K562 (cell line): ENCODE measurements around the gene FAM162B. TPM values are rescaled to one million over a fixed set of nuclear protein-coding genes. Genes with fewer than 3 reads are reported as not detected.

Experiments used
- ATAC-seq: fragments of 200-7000 bp; cut with Tn5 transposase; 3 replicates; pipeline ENCODE4 v1.9.1; 2020; ENCODE audit warnings: moderate library complexity
- BruUV-seq: library from RNA; stranded (reverse); fragments of 400-500 nt; replicated peaks from 2 replicates; lab custom pipeline; 2021; lab: Mats Ljungman, UMichigan
- CTCF ChIA-PET: fragments of 300-600 bp; formaldehyde crosslinking; extraction: SDS; loops from one replicate; lab custom pipeline; 2021; ENCODE audit warnings: low intra/inter-chr PET ratio; lab: Yijun Ruan, JAX
- POLR2A ChIA-PET: fragments of 300-600, 350-650 bp; sonication (Branson Sonifier 250); formaldehyde crosslinking; extraction: SDS; loops from one replicate; lab custom pipeline; 2021; ENCODE audit warnings: antibody characterized with exemption, inconsistent platforms; lab: Yijun Ruan, JAX
- DNase-seq, 4 experiments: peaks; one replicate each; pipeline versions ENCODE4 v3.0.0 to v3.0.0-alpha.2; 2011 to 2018; ENCODE audit warnings: low spot score in 3 of 4, mixed read lengths in 3 of 4; ENCODE audit errors: extremely low read depth in 1 of 4
- FAIRE-seq: peaks from 2 replicates; lab custom pipeline; 2011; peaks lifted over from hg19 to GRCh38; lab: Jason Lieb, UNC
- H2AFZ ChIP-seq: 2 replicates; pipeline ENCODE4 v1.6.0; 2011; ENCODE audit warnings: low read depth, low read length, control low read depth, inconsistent platforms
- H3K27ac ChIP-seq: fragments of 200-600 bp; 3 replicates; pipeline ENCODE4 v1.8.0; 2011; ENCODE audit warnings: low read depth, mild to moderate bottlenecking, control low read depth, inconsistent platforms, low read length, moderate library complexity, mixed read lengths; ENCODE audit errors: extremely low read depth
- H3K27me3 ChIP-seq, 2 experiments: fragments of 300-600 bp in 1 of 2; 2 replicates in 1 of 2; 3 replicates in 1 of 2; pipeline versions ENCODE4 v1.6.0 to v1.8.0; 2011; ENCODE audit warnings: inconsistent platforms in 2 of 2, low read length in 2 of 2, mild to moderate bottlenecking in 1 of 2, mixed read lengths in 1 of 2, moderate library complexity in 1 of 2; ENCODE audit not compliant: control insufficient read depth in 2 of 2, insufficient read depth in 2 of 2
- H3K36me3 ChIP-seq: fragments of 300-600 bp; 3 replicates; pipeline ENCODE4 v1.8.0; 2011; ENCODE audit warnings: mild to moderate bottlenecking, low read length, inconsistent platforms; ENCODE audit not compliant: control insufficient read depth, insufficient read depth
- H3K4me1 ChIP-seq, 2 experiments: fragments of 200-600 bp in 1 of 2; replicated peaks in 1 of 2; 2 replicates in 1 of 2; 3 replicates in 1 of 2; pipeline versions ENCODE4 v1.5.1 to v1.8.0; 2011; ENCODE audit warnings: inconsistent platforms in 2 of 2, low read length in 2 of 2, mild to moderate bottlenecking in 1 of 2, mixed read lengths in 1 of 2, moderate library complexity in 1 of 2; ENCODE audit not compliant: control insufficient read depth in 2 of 2, insufficient read depth in 2 of 2
- H3K4me2 ChIP-seq: 2 replicates; pipeline ENCODE4 v1.6.1; 2011; ENCODE audit warnings: low read length, control low read depth, inconsistent platforms, mixed read lengths; ENCODE audit not compliant: insufficient read depth
- H3K4me3 ChIP-seq: fragments of 200-600 bp; sonication (generic), shearing (Covaris generic); 2 replicates; pipeline ENCODE4 v1.5.1; 2016; ENCODE audit warnings: control low read depth, inconsistent platforms
- H3K79me2 ChIP-seq: fragments of 200-600 bp; 3 replicates; pipeline ENCODE4 v1.8.0; 2011; ENCODE audit warnings: low read length, inconsistent platforms; ENCODE audit not compliant: control insufficient read depth, insufficient read depth
- H3K9ac ChIP-seq, 2 experiments: 2 replicates each; pipeline versions ENCODE4 v1.6.0 to v1.6.1; 2011; ENCODE audit warnings: low read depth in 2 of 2, low read length in 2 of 2, control low read depth in 1 of 2, inconsistent platforms in 1 of 2, mild to moderate bottlenecking in 1 of 2, mixed read lengths in 1 of 2; ENCODE audit not compliant: insufficient read depth in 1 of 2
- H3K9me1 ChIP-seq: one replicate; pipeline ENCODE4 v1.6.0; 2011; ENCODE audit warnings: inconsistent platforms, mild to moderate bottlenecking, low read length, moderate library complexity; ENCODE audit not compliant: control insufficient read depth, insufficient read depth
- H3K9me3 ChIP-seq: replicated peaks from 2 replicates; pipeline ENCODE4 v1.5.1; 2011; ENCODE audit warnings: low read depth, low read length, inconsistent platforms; ENCODE audit not compliant: control insufficient read depth, insufficient read depth
- H4K20me1 ChIP-seq: replicated peaks from 2 replicates; pipeline ENCODE4 v1.6.1; 2011; ENCODE audit warnings: low read length, inconsistent platforms, mixed read lengths; ENCODE audit not compliant: control insufficient read depth, insufficient read depth
- C11orf30 ChIP-seq: fragments of 450-650 bp; IDR thresholded peaks from 2 replicates; pipeline ENCODE4 v1.6.1; 2016; ENCODE audit warnings: low read depth, mild to moderate bottlenecking
- MAFF ChIP-seq: IDR thresholded peaks from 2 replicates; pipeline ENCODE4 v1.6.1; 2012; ENCODE audit warnings: low read length, improper control_type of control experiment
- TBP ChIP-seq: optimal IDR thresholded peaks from 2 replicates; pipeline ENCODE3; 2011; ENCODE audit warnings: low read depth, low read length, improper control_type of control experiment
- ZBED1 ChIP-seq: IDR thresholded peaks from 2 replicates; pipeline ENCODE4 v1.6.1; 2014
- ZKSCAN1 ChIP-seq: fragments of 150-350 bp; IDR thresholded peaks from 2 replicates; pipeline ENCODE4 v1.6.1; 2016; ENCODE audit warnings: low read depth, low read length
- ZNF316 ChIP-seq: fragments of 450-650 bp; IDR thresholded peaks from 2 replicates; pipeline ENCODE4 v1.6.1; 2016
- WGBS: fragments of 100-300 bp; shearing (Covaris generic); methylation state at CpG from one replicate; pipeline ENCODE4 v1.1.6; 2016; ENCODE audit warnings: low coverage, mixed read lengths; ENCODE audit not compliant: insufficient coverage; ENCODE audit errors: missing lambda C conversion rate; 5-methylcytosine and 5-hydroxymethylcytosine counted together
- in situ Hi-C: fragments of 300-500 bp; cut with MboI; formaldehyde crosslinking; loops from 4 replicates; pipeline ENCODE4 v1.15.0; 2018; ENCODE audit warnings: inconsistent platforms, mixed read lengths
- intact Hi-C: fragments of 100-400 bp; cut with micrococcal nuclease; formaldehyde crosslinking; loops from 2 replicates; pipeline ENCODE4 v1.14.2; 2022
- polyA plus RNA-seq, 8 experiments: library from polyadenylated mRNA; depleted of rRNA in 4 of 8; stranded (reverse) in 5 of 8; unstranded in 3 of 8; fragments of >200 nt; fragmentation: Nextera tagmentation in 2 of 8; fragmentation: Illumina TruSeq in 1 of 8; extraction: Ambion mirVana in 2 of 8; extraction: Trizol in 1 of 8; gene quantifications; 2 replicates each; pipeline versions ENCODE4 v1.2.1 to v1.2.3, GENCODE V29; 2011 to 2014; ENCODE audit warnings: inconsistent platforms in 1 of 8, missing spikeins in 1 of 8
- total RNA-seq, 7 experiments: library from RNA; depleted of rRNA in 6 of 7; stranded (reverse); fragments of >200 nt in 6 of 7; fragmentation: Illumina TruSeq in 2 of 7; extraction: Trizol in 2 of 7; gene quantifications; 2 replicates each; pipeline versions ENCODE4 v1.2.1 to v1.2.3, GENCODE V29; 2011 to 2021; ENCODE audit warnings: low replicate concordance in 1 of 7

Gene FAM162B
- total and polyA plus RNA-seq, 9 of the 15 experiments (the other 6 are each of a cell fraction or from before 2014, with no cell fraction given), result not detected

- POLR2A ChIA-PET, result no interaction called here
- Histone ChIP-seq H3K27me3 (no peaks in the 10 kb centered on the region), H3K9ac (no peak overlapping the region), H3K4me2 (no peak overlapping the region), H3K79me2 (no peaks in the 10 kb centered on the region), H3K9me1 (no peaks in the 10 kb centered on the region), H3K4me1 (no peaks in the 10 kb centered on the region), H3K27ac (no peak overlapping the region), H2AFZ (no peak overlapping the region), H3K9me3 (no peaks in the 10 kb centered on the region), H3K36me3 (peaks cover 2% of the 10 kb centered on the region; the same call in 1 of the 3 replicates), H3K4me3 (no peak overlapping the region), H4K20me1 (no peaks in the 10 kb centered on the region)
- ATAC-seq, result no peak
- no peak for TF ChIP-seq ZBED1
- TF ChIP-seq MAFF, result peak; percentile 15; the same call in 1 of the 2 replicates
- TF ChIP-seq ZNF316, result peak; percentile 74
- peak; percentile 34; the same call in 1 of the 2 replicates for TF ChIP-seq C11orf30
- 46% methylated on average over 3 of the region's 3 CpGs for WGBS
- no peak for DNase-seq
- BruUV-seq, result no TSS peak
- in situ Hi-C loops, result no loop called here
- FAIRE-seq, result no peak
- CTCF ChIA-PET, result no interaction called here
- intact Hi-C loops, result no loop called here
These were observed 28.5 kb downstream of the FAM162B start for GRCh38 chr6:116737004-116737403.

- ATAC-seq (no peak), DNase-seq (no peak), FAIRE-seq (no peak)
- no TSS peak for BruUV-seq
- TF ChIP-seq ZNF316, result peak; percentile 63
- no peak for TF ChIP-seq TBP
- 0 out of 2 replicates have a peak, but pooled peaks have one; percentile 21 for TF ChIP-seq C11orf30
- no peak for TF ChIP-seq ZKSCAN1
- ChIA-PET CTCF (interaction anchor here (0.7 kb wide), 1 partner anchor 211 kb away, joined by 3 read pairs; no protein-coding TSS in a partner anchor), POLR2A (no interaction called here)
- H3K9me3 ChIP-seq, result no peaks in the 10 kb centered on the region
- peaks cover 32% of the 10 kb centered on the region for H3K36me3 ChIP-seq
- H3K79me2 ChIP-seq, result no peaks in the 10 kb centered on the region
- H4K20me1 ChIP-seq, result no peaks in the 10 kb centered on the region
- H3K9me1 ChIP-seq, result no peaks in the 10 kb centered on the region
- no peak overlapping the region for H3K27ac ChIP-seq
- H3K4me2 ChIP-seq, result no peak overlapping the region
- intact Hi-C loops (no loop called here), in situ Hi-C loops (no loop called here)
- H3K27me3 ChIP-seq, result no peaks in the 10 kb centered on the region
- H2AFZ ChIP-seq, result no peak overlapping the region
- no peak overlapping the region for H3K9ac ChIP-seq
- H3K4me1 ChIP-seq, result no peaks in the 10 kb centered on the region
- H3K4me3 ChIP-seq, result no peak overlapping the region
These were observed 35.0 kb downstream of the FAM162B start for GRCh38 chr6:116730513-116730912.
